ENCODE results near the gene RBM23.

RBM23 gene

DNA sequence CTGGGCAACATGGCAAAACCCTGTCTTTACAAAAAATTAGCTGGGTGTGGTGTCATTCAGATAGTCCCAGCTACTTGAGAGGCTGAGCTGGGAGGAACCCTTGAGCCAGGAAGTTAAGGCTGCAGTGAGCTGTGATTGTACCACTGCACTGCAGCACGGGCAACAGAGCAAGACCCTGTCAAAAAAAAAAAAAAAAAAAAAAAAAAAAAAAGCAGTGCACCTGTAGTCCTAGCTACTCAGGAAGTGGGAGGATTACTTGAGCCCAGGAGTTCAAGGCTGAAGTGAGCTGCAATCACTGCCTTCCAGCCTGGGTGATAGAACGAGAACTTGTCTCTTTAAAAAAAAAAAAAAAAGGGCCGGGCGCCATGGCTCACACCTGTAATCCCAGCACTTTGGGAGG, 30.3 kb downstream of the RBM23 start:
- H3K27ac ChIP-seq, result peak overlapping the region in 3 of 21 experiments; percentile 39 to 87 (median 66)

DNA sequence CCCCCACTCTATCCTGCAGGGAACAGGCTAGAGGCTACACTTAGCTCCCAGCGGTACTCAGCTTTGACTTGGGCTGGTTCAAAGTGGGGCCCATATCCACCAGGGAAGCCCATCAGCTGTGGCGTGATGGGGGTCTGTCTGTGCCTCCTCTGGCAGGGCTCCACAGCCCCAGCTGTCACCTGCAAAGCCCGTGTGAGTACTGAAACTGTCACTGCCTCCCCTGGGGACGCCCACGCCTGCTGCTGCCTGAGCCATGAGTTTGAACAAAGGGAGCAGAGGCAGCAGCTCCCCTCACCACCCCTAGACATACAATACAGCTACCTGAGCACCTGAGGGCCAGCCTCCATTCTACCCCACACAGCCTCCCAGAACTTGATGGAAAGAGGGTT, 31.0 kb downstream of the RBM23 start:
- peak overlapping the region in 11 of 21 experiments; percentile 8 to 87 (median 70) for H3K27ac ChIP-seq
- H3K4me3 ChIP-seq, result peak overlapping the region in 3 of 7 experiments; percentile 37 to 55 (median 38)

More for the DNA sequence above, 30.3 kb downstream of the RBM23 start:
- H3K4me3 ChIP-seq, result no peak overlapping the region

GRCh38 chr14:22887260-22887989, 31.5 kb downstream of the RBM23 start:
- Histone ChIP-seq H3K27ac (peak overlapping the region in 19 of 21 experiments; percentile 33 to 87 (median 66)), H3K4me3 (peak overlapping the region; percentile 22 to 55 (median 38))

DNA sequence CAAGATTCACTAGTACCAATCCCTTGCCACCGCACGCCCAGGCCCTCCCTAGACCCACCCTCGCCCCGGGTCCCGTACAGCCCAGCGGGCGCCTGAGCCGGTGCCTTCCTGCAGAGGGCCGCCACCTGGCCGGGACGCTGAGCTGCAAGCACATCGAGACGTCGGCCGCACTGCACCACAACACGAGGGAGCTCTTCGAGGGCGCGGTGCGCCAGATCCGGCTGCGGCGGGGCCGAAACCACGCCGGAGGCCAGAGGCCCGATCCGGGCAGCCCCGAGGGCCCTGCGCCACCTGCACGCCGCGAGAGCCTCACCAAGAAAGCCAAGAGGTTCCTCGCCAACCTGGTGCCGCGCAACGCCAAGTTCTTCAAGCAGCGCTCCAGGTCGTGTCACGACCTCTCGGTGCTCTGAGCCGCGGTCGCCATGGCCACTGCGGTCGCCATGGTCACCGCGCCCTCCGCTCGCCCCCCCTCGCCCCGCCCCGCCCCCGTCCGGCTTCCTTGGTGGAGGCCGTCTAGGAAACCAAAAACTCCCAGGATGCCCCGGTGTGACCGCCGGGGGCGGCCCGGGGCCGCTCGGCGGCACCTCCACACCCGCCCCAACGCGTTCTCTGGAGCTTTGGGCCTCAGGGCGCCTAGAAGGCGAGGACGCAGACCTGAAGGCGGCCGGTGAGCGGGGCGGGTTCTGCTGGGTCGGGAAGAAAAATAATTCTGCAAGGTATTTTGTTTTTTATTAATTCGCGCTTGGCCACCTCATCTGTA, 32.3 kb downstream of the RBM23 start:
- Histone ChIP-seq H3K4me3 (peak overlapping the region; percentile 22 to 55 (median 38)), H3K27ac (peak overlapping the region in 19 of 21 experiments; percentile 33 to 87 (median 66))

DNA sequence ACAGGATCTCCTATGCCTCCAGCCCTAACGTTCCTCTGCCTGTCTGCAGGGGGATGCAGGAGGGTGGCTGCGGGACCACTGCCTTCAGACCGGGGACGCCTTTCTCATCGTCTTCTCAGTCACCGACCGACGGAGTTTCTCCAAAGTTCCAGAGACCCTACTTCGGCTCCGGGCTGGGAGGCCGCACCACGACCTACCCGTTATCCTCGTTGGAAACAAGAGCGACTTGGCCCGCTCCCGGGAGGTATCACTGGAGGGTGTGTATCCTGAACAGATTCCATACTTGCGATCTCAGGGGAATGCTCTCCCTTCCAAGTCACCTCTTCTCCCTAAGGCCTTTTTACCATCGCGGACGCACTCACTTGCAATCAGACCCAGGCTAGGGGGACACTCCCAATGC, 33.0 kb downstream of the RBM23 start:
- Histone ChIP-seq H3K4me3 (peak overlapping the region in 2 of 7 experiments; percentile 37 to 50), H3K27ac (peak overlapping the region in 5 of 21 experiments; percentile 61 to 84 (median 72))

- no peak overlapping the region for H3K4me3 ChIP-seq
- no peak overlapping the region for H3K27ac ChIP-seq
Observed at GRCh38 chr14:22884738-22885523, 34.0 kb downstream of the RBM23 start.

- Histone ChIP-seq H3K4me3 (no peak overlapping the region), H3K27ac (no peak overlapping the region)
Observed at GRCh38 chr14:22884076-22884737, 34.7 kb downstream of the RBM23 start.

DNA sequence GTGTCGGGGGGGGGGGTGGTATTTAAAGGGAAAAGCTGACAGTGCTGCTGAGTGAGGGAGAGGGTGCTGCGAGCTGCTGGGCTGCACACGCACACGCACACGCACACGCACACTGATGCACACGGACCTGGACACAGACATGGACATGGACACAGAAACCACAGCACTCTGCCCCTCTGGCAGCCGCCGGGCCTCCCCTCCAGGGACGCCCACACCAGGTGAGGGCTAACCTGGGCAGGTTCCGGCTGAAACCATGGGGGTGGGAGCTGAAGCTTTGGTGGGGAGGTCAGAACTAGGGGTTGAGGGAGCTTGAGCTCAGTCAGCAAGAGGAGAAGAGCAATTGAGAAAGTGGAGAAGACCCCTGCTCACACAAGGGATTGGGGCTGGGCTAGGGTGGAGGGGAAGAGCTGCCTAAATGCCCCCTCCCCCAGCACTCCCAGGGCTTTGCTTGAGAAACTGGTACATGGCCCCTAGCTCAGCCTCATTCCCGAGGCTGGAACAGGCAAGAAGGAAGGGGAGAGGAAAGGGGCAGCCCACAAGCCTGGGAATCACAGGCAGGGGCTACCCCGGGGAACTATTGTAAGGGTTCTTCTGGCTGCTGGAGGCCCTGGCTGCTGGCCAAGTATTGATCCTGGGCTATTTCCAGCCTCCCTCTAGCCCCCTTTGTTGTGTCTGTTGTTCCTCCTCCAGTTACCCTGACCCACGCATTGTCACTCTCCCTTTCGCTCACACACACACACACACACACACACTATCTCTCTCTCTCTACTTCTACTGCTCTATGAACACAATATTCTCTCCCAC, 35.6 kb downstream of the RBM23 start, which contains the start of gene REM2:
TSS of gene REM2 (plus strand) at position 50 of the 804 bp plus-strand sequence. CDS start at position 116, 66 bp downstream.
- Histone ChIP-seq H3K27ac (peak within 1 kb of the TSS in 1 of 21 experiments; percentile 14), H3K4me3 (no peak within 1 kb of the TSS)

GRCh38 chr14:22882529-22883172, 36.3 kb downstream of the RBM23 start:
- Histone ChIP-seq H3K27ac (peak overlapping the region in 1 of 21 experiments; percentile 14), H3K4me3 (no peak overlapping the region)

DNA sequence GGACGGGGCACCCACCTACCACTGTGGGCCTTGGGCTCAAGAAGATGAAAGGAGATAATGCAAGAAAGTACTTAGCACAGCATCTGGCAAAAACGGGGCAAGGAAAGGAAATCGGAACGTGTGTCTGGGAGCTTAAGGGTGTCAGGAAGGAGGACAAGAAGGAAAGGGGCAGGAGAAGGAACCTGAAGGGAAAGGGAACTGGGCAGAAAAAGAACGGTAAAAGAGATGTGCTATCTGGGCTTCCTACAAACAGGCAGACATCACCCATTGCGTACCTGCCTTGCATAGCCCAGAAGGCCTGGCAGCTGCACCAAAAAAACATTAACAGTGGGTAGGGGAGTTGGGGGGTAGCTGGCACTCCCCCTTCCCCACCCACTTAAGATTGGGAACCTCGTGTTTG, 36.9 kb downstream of the RBM23 start:
- H3K4me3 ChIP-seq, result no peak overlapping the region
- peak overlapping the region in 1 of 21 experiments; percentile 14 for H3K27ac ChIP-seq

DNA sequence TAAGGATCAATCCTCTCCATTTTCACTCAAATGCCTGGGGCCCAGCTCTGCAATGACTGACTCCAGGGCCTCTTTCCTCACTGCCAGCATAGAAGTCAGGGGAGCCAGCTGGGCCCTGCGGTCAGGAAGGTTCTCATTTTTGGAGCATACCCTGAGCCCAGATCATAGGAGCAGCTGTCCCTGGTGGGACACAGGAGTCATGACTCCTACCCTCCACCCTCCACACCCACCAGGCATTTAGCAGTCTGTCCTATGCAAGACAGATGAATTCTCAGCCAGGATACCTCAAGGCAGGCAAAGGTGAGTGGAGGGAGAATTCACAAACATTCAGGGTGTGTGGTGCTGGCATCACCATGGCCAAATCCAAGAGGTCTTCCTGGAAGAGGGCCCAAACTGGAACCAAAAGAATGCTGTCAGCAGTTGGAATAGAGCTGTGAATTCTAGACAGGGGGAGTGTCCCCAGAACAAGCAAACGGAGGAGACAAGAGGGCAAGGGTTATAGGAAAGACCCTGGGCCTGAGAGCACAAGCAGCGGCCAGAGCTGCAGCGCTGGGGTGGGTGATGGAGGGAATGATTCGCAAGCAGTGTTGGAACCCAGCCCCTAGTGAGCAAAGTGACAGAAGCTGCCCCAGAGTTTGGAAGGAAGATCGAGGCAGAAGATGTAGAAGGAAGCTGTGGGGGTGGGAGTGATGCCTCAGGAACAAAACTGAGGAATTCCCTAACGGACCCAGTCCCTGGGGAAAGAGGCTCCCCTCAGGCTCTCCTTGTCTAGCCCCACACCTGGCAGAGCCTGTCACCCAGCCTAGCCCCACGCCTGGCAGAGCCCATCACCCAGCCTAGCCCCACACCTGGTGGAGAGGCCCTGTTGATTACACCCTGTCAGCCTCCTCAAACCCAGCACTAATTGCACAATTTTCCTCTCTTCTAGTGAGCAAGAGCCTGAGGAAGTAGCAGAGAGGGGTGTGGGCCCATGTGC, 40.4 kb downstream of the RBM23 start:
- H3K4me3 ChIP-seq, result no peak overlapping the region
- no peak overlapping the region for H3K27ac ChIP-seq

DNA sequence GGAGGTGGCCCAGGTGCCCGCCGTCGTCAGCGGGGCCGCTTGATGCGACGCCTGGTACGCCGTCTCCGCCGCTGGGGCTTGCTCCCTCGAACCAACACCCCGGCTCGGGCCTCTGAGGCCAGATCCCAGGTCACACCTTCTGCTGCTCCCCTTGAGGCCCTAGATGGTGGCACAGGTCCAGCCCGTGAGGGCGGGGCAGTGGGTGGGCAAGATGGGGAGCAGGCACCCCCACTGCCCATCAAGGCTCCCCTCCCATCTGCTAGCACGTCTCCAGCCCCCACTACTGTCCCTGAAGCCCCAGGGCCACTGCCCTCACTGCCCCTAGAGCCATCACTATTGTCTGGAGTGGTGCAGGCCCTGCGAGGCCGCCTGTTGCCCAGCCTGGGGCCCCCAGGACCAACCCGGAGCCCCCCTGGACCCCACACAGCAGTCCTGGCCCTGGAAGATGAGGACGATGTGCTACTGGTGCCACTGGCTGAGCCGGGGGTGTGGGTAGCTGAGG, 41.9 kb downstream of the RBM23 start:
- no peak overlapping the region for H3K27ac ChIP-seq
- H3K4me3 ChIP-seq, result no peak overlapping the region

GRCh38 chr14:22875748-22876319, 43.1 kb downstream of the RBM23 start:
- Histone ChIP-seq H3K27ac (no peak overlapping the region), H3K4me3 (no peak overlapping the region)

DNA sequence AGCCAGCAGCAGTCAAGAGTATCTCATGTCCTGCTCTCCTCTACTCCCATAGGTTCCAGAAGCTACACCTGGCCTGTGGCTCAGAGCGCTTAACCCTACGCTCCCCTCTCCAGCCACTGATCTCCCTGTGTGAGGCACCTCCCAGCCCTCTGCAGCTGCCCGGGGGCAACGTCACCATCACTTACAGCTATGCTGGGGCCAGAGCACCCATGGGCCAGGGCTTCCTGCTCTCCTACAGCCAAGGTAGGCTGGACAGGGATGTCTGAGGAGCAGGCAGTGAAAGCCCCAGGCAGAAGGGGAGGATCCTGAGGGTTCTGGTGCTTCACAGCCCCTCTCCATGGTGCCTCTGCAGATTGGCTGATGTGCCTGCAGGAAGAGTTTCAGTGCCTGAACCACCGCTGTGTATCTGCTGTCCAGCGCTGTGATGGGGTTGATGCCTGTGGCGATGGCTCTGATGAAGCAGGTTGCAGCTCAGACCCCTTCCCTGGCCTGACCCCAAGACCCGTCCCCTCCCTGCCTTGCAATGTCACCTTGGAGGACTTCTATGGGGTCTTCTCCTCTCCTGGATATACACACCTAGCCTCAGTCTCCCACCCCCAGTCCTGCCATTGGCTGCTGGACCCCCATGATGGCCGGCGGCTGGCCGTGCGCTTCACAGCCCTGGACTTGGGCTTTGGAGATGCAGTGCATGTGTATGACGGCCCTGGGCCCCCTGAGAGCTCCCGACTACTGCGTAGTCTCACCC, 43.8 kb downstream of the RBM23 start:
- Histone ChIP-seq H3K4me3 (no peak overlapping the region), H3K27ac (no peak overlapping the region)

GRCh38 chr14:22872833-22873520, 46.0 kb downstream of the RBM23 start:
- H3K4me3 ChIP-seq, result peak overlapping the region; percentile 62 to 97 (median 88)

More at GRCh38 chr14:22872833-22873520, 46.0 kb downstream of the RBM23 start:
- peak overlapping the region in 20 of 21 experiments; percentile 92 to 99 (median 98) for H3K27ac ChIP-seq
